Measurements from ENCODE around the gene CDC20B.

The CDC20B gene

DNA sequence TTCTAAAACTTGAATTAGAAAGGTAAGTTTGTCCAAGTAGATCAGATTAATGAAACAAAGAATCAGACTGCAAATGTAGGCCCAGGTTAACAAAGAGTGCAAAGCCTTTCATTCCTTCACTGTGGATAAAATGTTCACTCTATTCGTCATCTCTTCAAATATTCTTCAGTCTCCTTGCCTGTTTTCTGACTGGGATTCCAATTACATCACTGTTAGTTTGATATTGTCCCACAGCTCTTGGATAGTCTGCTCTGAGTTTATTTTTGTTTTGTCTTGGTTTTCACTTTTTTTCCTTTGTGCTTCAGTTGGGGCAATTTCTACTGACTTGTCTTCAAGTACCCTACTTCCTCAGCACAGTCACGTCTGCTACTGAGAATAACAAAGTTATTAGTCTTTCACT is 109.1 kb downstream of the CDC20B start:
- no peaks in the 10 kb centered on the region for H3K27me3 ChIP-seq (ENCODE audit: control insufficient read depth in 1 of 2, insufficient read depth in 2 of 2, low read length in 2 of 2)

GRCh38 chr5:55063220-55063863 is 109.6 kb downstream of the CDC20B start:
- Histone ChIP-seq H3K9ac (ENCODE audit: low read length) (no peak overlapping the region), H3K27me3 (ENCODE audit: control insufficient read depth in 1 of 2, insufficient read depth in 2 of 2, low read length in 2 of 2) (no peaks in the 10 kb centered on the region), H3K9me3 (ENCODE audit: low read length) (no peaks in the 10 kb centered on the region), H3K4me3 (ENCODE audit: low read depth in 1 of 2, low read length in 2 of 2) (no peak overlapping the region), H3K36me3 (ENCODE audit: insufficient read depth, low read length) (no peaks in the 10 kb centered on the region), H3K4me1 (ENCODE audit: insufficient read depth, low read length) (no peaks in the 10 kb centered on the region), H3K27ac (ENCODE audit: low read depth, low read length) (no peak overlapping the region)

More for the DNA sequence above, 109.1 kb downstream of the CDC20B start:
- H3K4me3 ChIP-seq (ENCODE audit: low read depth in 1 of 2, low read length in 2 of 2), result no peak overlapping the region
- no peaks in the 10 kb centered on the region for H3K36me3 ChIP-seq (ENCODE audit: insufficient read depth, low read length)
- H3K9me3 ChIP-seq (ENCODE audit: low read length), result no peaks in the 10 kb centered on the region
- H3K4me1 ChIP-seq (ENCODE audit: insufficient read depth, low read length), result no peaks in the 10 kb centered on the region
- no peak overlapping the region for H3K27ac ChIP-seq (ENCODE audit: low read depth, low read length)
- no peak overlapping the region for H3K9ac ChIP-seq (ENCODE audit: low read length)
